ENCODE results near the gene RNASE8.
A peak's percentile ranks its signal among the peaks of the same experiment; 100 is the strongest.

The RNASE8 gene

GRCh38 chr14:21059842-21060613 lies 2.4 kb downstream of the RNASE8 start:
- TF ChIP-seq CTCF (IDR thresholded peaks at IDR 0.05), result no peak

DNA sequence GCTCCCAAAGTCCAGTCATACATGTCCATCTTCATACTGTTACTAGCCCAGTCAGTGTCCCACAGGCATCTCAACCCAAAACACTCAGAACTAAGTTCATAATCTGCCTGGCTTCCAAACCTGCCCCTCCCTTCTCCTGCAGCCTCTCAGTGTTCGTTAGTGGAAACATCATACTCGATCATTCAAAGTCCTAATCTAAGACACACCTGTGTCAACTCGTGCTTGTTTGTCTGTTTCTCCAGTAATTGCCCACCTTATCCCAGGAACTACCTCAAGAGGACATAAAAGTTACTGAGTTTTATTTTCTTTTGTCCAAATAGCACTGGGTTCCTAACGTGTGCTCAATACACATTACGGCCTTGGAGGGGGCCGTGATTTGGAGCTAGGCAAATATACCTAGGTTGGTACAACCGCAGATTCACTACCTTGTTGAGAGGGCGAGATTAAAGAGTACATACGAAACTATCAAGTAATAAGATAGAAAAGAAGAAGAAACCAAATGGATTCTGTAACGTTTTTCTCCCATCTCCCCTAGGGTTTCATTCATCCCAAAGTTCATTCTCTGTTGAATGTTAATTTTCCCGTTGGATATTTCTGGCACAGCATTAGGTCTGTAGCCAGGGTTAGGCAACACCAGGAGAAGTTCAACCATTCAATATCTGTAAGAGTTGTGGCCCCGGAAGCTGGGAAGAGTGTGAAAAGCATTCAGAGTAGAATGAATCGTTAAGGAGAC lies 3.2 kb downstream of the RNASE8 start:
- TF ChIP-seq CTCF (IDR thresholded peaks at IDR 0.05), result no peak

GRCh38 chr14:21061347-21061668 lies 3.7 kb downstream of the RNASE8 start:
- no peak for TF ChIP-seq CTCF (IDR thresholded peaks at IDR 0.05)

- TF ChIP-seq CTCF (IDR thresholded peaks at IDR 0.05), result no peak
Observed at GRCh38 chr14:21063479-21063878, 5.9 kb downstream of the RNASE8 start.

DNA sequence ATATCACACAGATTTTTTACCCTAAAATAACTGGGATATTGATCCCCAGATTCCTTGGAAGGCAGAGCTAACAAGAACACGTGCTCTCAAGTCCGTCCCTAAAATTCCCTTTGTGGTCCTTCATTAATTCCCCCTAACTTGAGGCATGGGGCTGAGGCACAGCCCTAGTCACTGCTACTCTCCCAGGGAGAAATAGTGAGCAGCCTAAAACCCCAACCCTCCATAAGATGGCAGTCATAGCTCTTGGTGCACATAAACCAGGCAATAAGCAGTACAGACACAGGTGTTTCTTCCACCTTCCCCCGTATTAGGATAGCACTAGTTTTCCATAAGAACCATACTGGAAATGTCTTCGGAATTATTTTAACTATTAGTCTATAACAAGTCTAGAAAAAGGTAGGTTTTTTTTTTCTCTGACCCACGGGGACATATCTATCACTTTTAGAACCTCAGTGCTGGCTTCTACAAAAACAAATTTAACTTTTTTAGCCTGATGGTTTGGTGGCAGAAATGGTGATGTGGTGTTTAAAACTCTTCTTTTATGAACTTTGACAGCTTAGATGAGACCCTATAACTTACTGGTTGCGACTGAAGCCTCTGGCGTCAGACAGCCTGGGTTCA lies 9.4 kb downstream of the RNASE8 start:
- TF ChIP-seq CTCF (IDR thresholded peaks at IDR 0.05), result peak; percentile 33

- peak; percentile 29; the same call in 1 of the 2 replicates for TF ChIP-seq CTCF (IDR thresholded peaks at IDR 0.05)
Observed at GRCh38 chr14:21068521-21069387, 11.1 kb downstream of the RNASE8 start.

Data from LNCAP (cell line).